ENCODE data around the gene QRSL1. TPM values are rescaled to one million over a fixed set of nuclear protein-coding genes. Genes with fewer than 3 reads are reported as not detected.

Gene QRSL1
- total RNA-seq, 4 donors from 2014 or later, result 8.2 to 19.8 (median 12.8) TPM

GRCh38 chr6:106617857-106618256 lies 11.5 kb upstream of the QRSL1 start:
- Histone ChIP-seq H3K27me3 (no peaks in the 10 kb centered on the region), H3K4me1 (no peaks in the 10 kb centered on the region), H3K9me3 (no peaks in the 10 kb centered on the region), H3K4me3 (no peak overlapping the region), H3K36me3 (peaks cover 0 to 12% (median 0%) of the 10 kb centered on the region in 3 donors), H3K27ac (no peak overlapping the region)
- TF ChIP-seq CTCF (IDR thresholded peaks at IDR 0.05) (no peak), POLR2A (IDR thresholded peaks at IDR 0.05) (no peak)
- no peak for DNase-seq

DNA sequence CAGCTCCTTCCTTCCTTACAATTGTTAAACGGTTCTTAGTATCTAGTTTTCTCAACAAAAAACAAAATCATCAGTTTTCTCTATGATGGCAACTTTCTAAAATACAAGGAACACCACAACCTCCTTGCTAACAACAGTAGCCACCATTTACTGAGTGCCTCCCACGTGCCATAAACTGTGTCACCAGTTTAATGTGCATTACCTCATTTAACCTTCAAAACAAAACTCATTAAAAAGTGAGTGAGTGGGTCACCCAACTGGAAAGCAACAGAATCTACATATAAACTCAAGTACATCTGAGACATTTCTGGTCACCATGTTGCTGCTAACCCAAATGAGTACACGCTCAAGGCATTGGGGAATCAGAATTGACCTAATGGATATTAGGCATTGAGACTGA lies 11.1 kb upstream of the QRSL1 start:
- Histone ChIP-seq H3K36me3 (peaks cover 0 to 12% (median 0%) of the 10 kb centered on the region in 3 donors), H3K27ac (no peak overlapping the region), H3K4me1 (no peaks in the 10 kb centered on the region), H3K9me3 (no peaks in the 10 kb centered on the region), H3K4me3 (no peak overlapping the region), H3K27me3 (no peaks in the 10 kb centered on the region)
- no peak for DNase-seq
- TF ChIP-seq CTCF (IDR thresholded peaks at IDR 0.05) (no peak), POLR2A (IDR thresholded peaks at IDR 0.05) (no peak)

DNA sequence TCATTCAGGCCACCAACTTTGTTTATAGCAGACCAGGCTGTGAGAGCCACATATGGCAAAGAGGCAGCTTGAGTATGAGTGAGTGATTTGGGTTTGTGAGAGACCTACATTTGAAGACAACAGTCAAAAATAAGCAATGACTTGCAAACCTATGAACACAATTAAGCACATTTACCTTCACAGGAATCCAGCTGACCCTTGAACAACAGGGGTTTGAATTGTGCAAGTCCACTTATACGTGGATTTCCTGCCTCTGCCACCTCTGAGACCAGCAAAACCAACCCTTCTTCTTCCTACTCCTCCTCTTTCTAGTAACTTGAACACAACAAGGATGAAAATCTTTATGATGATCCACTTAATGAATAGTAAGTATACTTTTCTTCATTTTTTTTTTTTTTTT lies 10.2 kb upstream of the QRSL1 start:
- no peaks in the 10 kb centered on the region for H3K4me1 ChIP-seq
- H3K27ac ChIP-seq, result no peak overlapping the region
- no peaks in the 10 kb centered on the region for H3K9me3 ChIP-seq
- H3K4me3 ChIP-seq, result no peak overlapping the region
- peaks cover 0 to 12% (median 0%) of the 10 kb centered on the region in 3 donors for H3K36me3 ChIP-seq
- TF ChIP-seq CTCF (IDR thresholded peaks at IDR 0.05) (no peak), POLR2A (IDR thresholded peaks at IDR 0.05) (no peak)
- H3K27me3 ChIP-seq, result no peaks in the 10 kb centered on the region
- no peak for DNase-seq

DNA sequence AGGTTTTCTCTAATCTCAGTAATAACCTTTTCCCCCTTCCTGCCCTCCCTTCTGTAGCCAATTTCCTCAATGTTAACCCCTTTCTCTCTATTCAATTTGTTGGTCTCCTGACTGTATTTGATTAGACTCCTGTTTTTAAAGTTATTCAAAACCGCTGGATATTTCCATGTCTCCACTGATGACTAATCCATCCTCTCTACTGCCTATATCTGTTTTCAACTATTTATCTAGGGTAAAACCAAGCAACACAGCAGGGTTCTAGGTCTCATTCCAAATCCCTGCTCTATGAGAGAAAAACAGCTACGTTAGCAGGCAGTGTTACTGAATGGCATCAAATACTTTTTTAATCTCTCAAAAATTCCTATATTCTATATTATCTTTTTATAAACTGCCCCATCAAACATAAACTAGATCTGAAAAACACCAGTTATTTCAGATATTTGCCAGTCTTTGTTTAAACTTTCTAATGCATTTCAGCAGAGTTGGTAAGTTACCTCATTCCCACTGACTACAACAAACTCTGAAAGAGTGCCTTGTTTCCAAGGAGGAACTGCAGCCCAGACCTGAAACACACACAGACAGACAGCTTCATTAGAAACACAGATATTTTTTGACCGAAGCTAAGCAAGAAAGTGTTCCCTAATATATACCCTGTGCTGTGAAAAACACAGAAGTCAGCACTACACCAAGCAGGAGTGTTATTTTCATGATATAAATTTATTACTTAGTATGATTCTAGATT lies 8.3 kb upstream of the QRSL1 start:
- Histone ChIP-seq H3K27ac (no peak overlapping the region), H3K4me1 (no peaks in the 10 kb centered on the region), H3K9me3 (no peaks in the 10 kb centered on the region), H3K36me3 (peaks cover 0 to 12% (median 0%) of the 10 kb centered on the region in 3 donors), H3K27me3 (no peaks in the 10 kb centered on the region), H3K4me3 (no peak overlapping the region)
- DNase-seq, result no peak
- no peak for TF ChIP-seq POLR2A (IDR thresholded peaks at IDR 0.05)
- TF ChIP-seq CTCF (IDR thresholded peaks at IDR 0.05), result no peak

DNA sequence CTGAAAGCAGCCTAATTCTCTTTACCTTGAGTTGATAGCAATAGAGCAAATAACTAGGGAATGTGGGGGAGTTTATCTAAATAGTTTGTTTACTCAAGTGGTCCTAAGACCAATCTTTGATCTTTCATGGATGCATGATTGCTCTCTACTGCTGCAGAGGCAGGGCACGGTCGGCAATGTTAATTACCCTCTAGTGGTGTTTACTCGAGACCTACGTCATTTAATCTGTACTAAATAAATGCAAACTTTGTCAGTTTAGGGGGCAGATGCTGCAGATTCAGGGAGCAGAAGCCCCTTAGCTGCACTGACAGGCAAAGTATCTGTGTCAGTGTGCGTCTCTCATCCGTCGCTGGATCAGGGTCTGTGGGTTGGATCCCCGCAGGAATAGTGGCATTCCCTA lies 7.0 kb upstream of the QRSL1 start:
- DNase-seq, result no peak
- Histone ChIP-seq H3K9me3 (no peaks in the 10 kb centered on the region), H3K27ac (no peak overlapping the region), H3K4me3 (no peak overlapping the region), H3K36me3 (peaks cover 0 to 12% (median 0%) of the 10 kb centered on the region in 3 donors), H3K27me3 (no peaks in the 10 kb centered on the region), H3K4me1 (no peaks in the 10 kb centered on the region)
- TF ChIP-seq POLR2A (IDR thresholded peaks at IDR 0.05), result no peak
- TF ChIP-seq CTCF (IDR thresholded peaks at IDR 0.05), result no peak
